ENCODE data around the gene PYGO1.
"Not testable (repeated sequence)": the region's sequence is repeated elsewhere in the genome, so short reads cannot be mapped to it uniquely, and the experiment has no call there.

The PYGO1 gene

GRCh38 chr15:55601374-55601773, 13.2 kb upstream of the PYGO1 start:
- Histone ChIP-seq H3K4me2 (ENCODE audit: insufficient read depth, low read length, poor library complexity, severe bottlenecking) (no peak overlapping the region), H4K91ac (ENCODE audit: low read depth, low read length, poor library complexity) (no peak overlapping the region), H3K9me3 (replicated peaks in 1 of 2; ENCODE audit: control insufficient read depth in 2 of 2, insufficient read depth in 1 of 2, low read depth in 1 of 2, low read length in 2 of 2) (peaks cover 0 to 2% of the 10 kb centered on the region in 2 donors), H2BK15ac (ENCODE audit: low read length) (no peak overlapping the region), H2AK5ac (ENCODE audit: low read depth, low read length) (no peak overlapping the region), H3K9ac (ENCODE audit: low read depth, low read length, poor library complexity) (no peak overlapping the region), H3K4me3 (ENCODE audit: low read length in 2 of 2) (no peak overlapping the region), H3K4me1 (ENCODE audit: control insufficient read depth in 2 of 2, insufficient read depth in 1 of 2, low read depth in 1 of 2, low read length in 2 of 2) (no peaks in the 10 kb centered on the region), H2BK120ac (ENCODE audit: low read depth, low read length) (no peak overlapping the region), H2AFZ (ENCODE audit: low read length) (no peak overlapping the region), H3K23ac (ENCODE audit: low read depth, low read length, poor library complexity) (no peak overlapping the region), H3K27ac (replicated peaks; ENCODE audit: low read length) (no peak overlapping the region), H3K14ac (ENCODE audit: low read length) (no peak overlapping the region), H2BK5ac (ENCODE audit: low read length) (no peak overlapping the region), H3K4ac (ENCODE audit: low read length) (no peak overlapping the region), H4K8ac (ENCODE audit: low read depth, low read length) (no peak overlapping the region), H3K79me1 (ENCODE audit: low read depth, low read length) (no peaks in the 10 kb centered on the region), H3K36me3 (replicated peaks in 1 of 2; ENCODE audit: control insufficient read depth in 2 of 2, insufficient read depth in 2 of 2, low read length in 2 of 2) (no peaks in the 10 kb centered on the region), H2BK12ac (ENCODE audit: low read length) (no peak overlapping the region), H3K27me3 (ENCODE audit: control insufficient read depth in 3 of 3, insufficient read depth in 3 of 3, low read depth in 1 of 3, low read length in 3 of 3) (no peaks in the 10 kb centered on the region), H3K18ac (ENCODE audit: low read length) (no peak overlapping the region)
- no CpG with 5 or more reads among the region's 5 CpGs for WGBS, 2 donors (ENCODE audit: extremely low coverage in 2 of 2, insufficient read length in 2 of 2, insufficient replicate concordance in 1 of 2)
- DNase-seq (ENCODE audit: low spot score), result no peak

- no peak overlapping the region for H2BK15ac ChIP-seq (ENCODE audit: low read length)
- no peak overlapping the region for H4K91ac ChIP-seq (ENCODE audit: low read depth, low read length, poor library complexity)
- no peak overlapping the region for H2BK120ac ChIP-seq (ENCODE audit: low read depth, low read length)
- no peak overlapping the region for H3K9ac ChIP-seq (ENCODE audit: low read depth, low read length, poor library complexity)
- H3K27me3 ChIP-seq (ENCODE audit: control insufficient read depth in 3 of 3, insufficient read depth in 3 of 3, low read depth in 1 of 3, low read length in 3 of 3), result no peaks in the 10 kb centered on the region
- no peaks in the 10 kb centered on the region for H3K79me1 ChIP-seq (ENCODE audit: low read depth, low read length)
- H3K36me3 ChIP-seq (replicated peaks in 1 of 2; ENCODE audit: control insufficient read depth in 2 of 2, insufficient read depth in 2 of 2, low read length in 2 of 2), result no peaks in the 10 kb centered on the region
- H3K4me2 ChIP-seq (ENCODE audit: insufficient read depth, low read length, poor library complexity, severe bottlenecking), result no peak overlapping the region
- no peak overlapping the region for H2BK12ac ChIP-seq (ENCODE audit: low read length)
- H3K4me1 ChIP-seq (ENCODE audit: control insufficient read depth in 2 of 2, insufficient read depth in 1 of 2, low read depth in 1 of 2, low read length in 2 of 2), result no peaks in the 10 kb centered on the region
- no peak overlapping the region for H3K27ac ChIP-seq (replicated peaks; ENCODE audit: low read length)
- H4K8ac ChIP-seq (ENCODE audit: low read depth, low read length), result no peak overlapping the region
- DNase-seq (ENCODE audit: low spot score), result no peak
- no peak overlapping the region for H3K18ac ChIP-seq (ENCODE audit: low read length)
- H3K4ac ChIP-seq (ENCODE audit: low read length), result no peak overlapping the region
- H3K9me3 ChIP-seq (replicated peaks in 1 of 2; ENCODE audit: control insufficient read depth in 2 of 2, insufficient read depth in 1 of 2, low read depth in 1 of 2, low read length in 2 of 2), result peaks cover 0 to 1% of the 10 kb centered on the region in 2 donors
- H2BK5ac ChIP-seq (ENCODE audit: low read length), result no peak overlapping the region
- WGBS, 2 donors (ENCODE audit: extremely low coverage in 2 of 2, insufficient read length in 2 of 2, insufficient replicate concordance in 1 of 2), result no CpG with 5 or more reads among the region's 3 CpGs
- H2AK5ac ChIP-seq (ENCODE audit: low read depth, low read length), result no peak overlapping the region
- no peak overlapping the region for H3K4me3 ChIP-seq (ENCODE audit: low read length in 2 of 2)
- no peak overlapping the region for H3K14ac ChIP-seq (ENCODE audit: low read length)
- H2AFZ ChIP-seq (ENCODE audit: low read length), result no peak overlapping the region
- no peak overlapping the region for H3K23ac ChIP-seq (ENCODE audit: low read depth, low read length, poor library complexity)
These were observed 11.3 kb upstream of the PYGO1 start for GRCh38 chr15:55599439-55599838.

GRCh38 chr15:55593019-55593418, 4.9 kb upstream of the PYGO1 start:
- H2AK5ac ChIP-seq (ENCODE audit: low read depth, low read length); H3K9me3 ChIP-seq (replicated peaks in 1 of 2; ENCODE audit: control insufficient read depth in 2 of 2, insufficient read depth in 1 of 2, low read depth in 1 of 2, low read length in 2 of 2); H3K79me1 ChIP-seq (ENCODE audit: low read depth, low read length); H3K4ac ChIP-seq (ENCODE audit: low read length); H3K27me3 ChIP-seq (ENCODE audit: control insufficient read depth in 3 of 3, insufficient read depth in 3 of 3, low read depth in 1 of 3, low read length in 3 of 3); H3K4me2 ChIP-seq (ENCODE audit: insufficient read depth, low read length, poor library complexity, severe bottlenecking); H3K9ac ChIP-seq (ENCODE audit: low read depth, low read length, poor library complexity); H2BK5ac ChIP-seq (ENCODE audit: low read length); H3K4me3 ChIP-seq (ENCODE audit: low read length in 2 of 2); DNase-seq (ENCODE audit: low spot score); H3K23ac ChIP-seq (ENCODE audit: low read depth, low read length, poor library complexity); H2AFZ ChIP-seq (ENCODE audit: low read length); H3K27ac ChIP-seq (replicated peaks; ENCODE audit: low read length); H4K91ac ChIP-seq (ENCODE audit: low read depth, low read length, poor library complexity); H2BK120ac ChIP-seq (ENCODE audit: low read depth, low read length); H3K36me3 ChIP-seq (replicated peaks in 1 of 2; ENCODE audit: control insufficient read depth in 2 of 2, insufficient read depth in 2 of 2, low read length in 2 of 2); H2BK12ac ChIP-seq (ENCODE audit: low read length); H4K8ac ChIP-seq (ENCODE audit: low read depth, low read length); H3K4me1 ChIP-seq (ENCODE audit: control insufficient read depth in 2 of 2, insufficient read depth in 1 of 2, low read depth in 1 of 2, low read length in 2 of 2); H2BK15ac ChIP-seq (ENCODE audit: low read length); H3K18ac ChIP-seq (ENCODE audit: low read length); H3K14ac ChIP-seq (ENCODE audit: low read length): not testable (repeated sequence)
- no CpG with 5 or more reads among the region's 1 CpG for WGBS, 2 donors (ENCODE audit: extremely low coverage in 2 of 2, insufficient read length in 2 of 2, insufficient replicate concordance in 1 of 2)

GRCh38 chr15:55590788-55591187, 2.6 kb upstream of the PYGO1 start:
- Histone ChIP-seq H2BK15ac (ENCODE audit: low read length) (no peak overlapping the region), H2AK5ac (ENCODE audit: low read depth, low read length) (no peak overlapping the region)
- WGBS, 2 donors (ENCODE audit: extremely low coverage in 2 of 2, insufficient read length in 2 of 2, insufficient replicate concordance in 1 of 2), result no CpG with 5 or more reads among the region's 3 CpGs

More at GRCh38 chr15:55590788-55591187, 2.6 kb upstream of the PYGO1 start:
- Histone ChIP-seq H3K4me2 (ENCODE audit: insufficient read depth, low read length, poor library complexity, severe bottlenecking) (no peak overlapping the region), H3K4me3 (ENCODE audit: low read length in 2 of 2) (no peak overlapping the region), H3K27ac (replicated peaks; ENCODE audit: low read length) (no peak overlapping the region), H3K36me3 (replicated peaks in 1 of 2; ENCODE audit: control insufficient read depth in 2 of 2, insufficient read depth in 2 of 2, low read length in 2 of 2) (no peaks in the 10 kb centered on the region), H3K4me1 (ENCODE audit: control insufficient read depth in 2 of 2, insufficient read depth in 1 of 2, low read depth in 1 of 2, low read length in 2 of 2) (peaks cover 2 to 12% of the 10 kb centered on the region in 2 donors), H3K23ac (ENCODE audit: low read depth, low read length, poor library complexity) (no peak overlapping the region), H3K79me1 (ENCODE audit: low read depth, low read length) (no peaks in the 10 kb centered on the region), H3K18ac (ENCODE audit: low read length) (no peak overlapping the region), H3K4ac (ENCODE audit: low read length) (no peak overlapping the region), H3K27me3 (ENCODE audit: control insufficient read depth in 3 of 3, insufficient read depth in 3 of 3, low read depth in 1 of 3, low read length in 3 of 3) (peaks cover 0 to 3% (median 0%) of the 10 kb centered on the region in 3 experiments), H2BK5ac (ENCODE audit: low read length) (no peak overlapping the region), H4K8ac (ENCODE audit: low read depth, low read length) (no peak overlapping the region), H2BK12ac (ENCODE audit: low read length) (no peak overlapping the region), H3K9me3 (replicated peaks in 1 of 2; ENCODE audit: control insufficient read depth in 2 of 2, insufficient read depth in 1 of 2, low read depth in 1 of 2, low read length in 2 of 2) (peaks cover 4 to 5% of the 10 kb centered on the region in 2 donors), H3K9ac (ENCODE audit: low read depth, low read length, poor library complexity) (no peak overlapping the region), H3K14ac (ENCODE audit: low read length) (no peak overlapping the region), H2AFZ (ENCODE audit: low read length) (no peak overlapping the region), H2BK120ac (ENCODE audit: low read depth, low read length) (no peak overlapping the region), H4K91ac (ENCODE audit: low read depth, low read length, poor library complexity) (no peak overlapping the region)
- no peak for DNase-seq (ENCODE audit: low spot score)

Data from neuronal stem cell (in vitro differentiated cells).